SK-N-SH (cell line): ENCODE results near the gene IL6R. TPM values are rescaled to one million over a fixed set of nuclear protein-coding genes. Genes with fewer than 3 reads are reported as not detected.

Experiments used
- CTCF ChIA-PET: fragments of 300-600, 350-600 bp; formaldehyde crosslinking; extraction: SDS; loops from one replicate; lab custom pipeline; 2021; lab: Yijun Ruan, JAX
- POLR2A ChIA-PET: fragments of 350-600 bp; sonication (Branson Sonifier 250); formaldehyde crosslinking; extraction: SDS; loops from one replicate; lab custom pipeline; 2020; ENCODE audit warnings: antibody characterized with exemption, inconsistent platforms; lab: Yijun Ruan, JAX
- DNase-seq: peaks from one replicate; pipeline ENCODE4 v3.0.0; 2012
- H2AFZ ChIP-seq: fragments of 200-600 bp; sonication (generic); 2 replicates; pipeline ENCODE4 v1.8.1; 2016; ENCODE audit warnings: antibody characterized with exemption, mild to moderate bottlenecking, low read depth
- H3F3A ChIP-seq: fragments of 200-600 bp; sonication (generic); replicated peaks from 2 replicates; pipeline ENCODE3; 2016; ENCODE audit warnings: antibody characterized with exemption, mild to moderate bottlenecking; ENCODE audit not compliant: insufficient read depth
- H3K27ac ChIP-seq, 2 experiments: fragments of 200-500 bp in 1 of 2; fragments of 200-600 bp in 1 of 2; sonication (Bioruptor generic) in 1 of 2; sonication (generic), shearing (Covaris generic) in 1 of 2; 2 replicates each; pipeline versions ENCODE4 v1.5.1 to v1.6.1; 2014 to 2016; ENCODE audit warnings: low read depth in 2 of 2, inconsistent platforms in 1 of 2, low read length in 1 of 2, mild to moderate bottlenecking in 1 of 2, mixed read lengths in 1 of 2
- H3K27me3 ChIP-seq: fragments of 200-600 bp; sonication (generic), shearing (Covaris generic); 2 replicates; pipeline ENCODE4 v1.6.1; 2016; ENCODE audit warnings: mixed run types; ENCODE audit not compliant: insufficient read depth
- H3K36me3 ChIP-seq, 2 experiments: fragments of 200-500 bp in 1 of 2; fragments of 200-600 bp in 1 of 2; sonication (Bioruptor generic) in 1 of 2; sonication (generic) in 1 of 2; replicated peaks in 1 of 2; 2 replicates each; pipeline versions ENCODE3 to v1.5.1; 2014 to 2016; ENCODE audit warnings: low read length in 1 of 2, mild to moderate bottlenecking in 1 of 2; ENCODE audit not compliant: insufficient read depth in 2 of 2, control insufficient read depth in 1 of 2
- H3K4me1 ChIP-seq, 2 experiments: fragments of 200-500 bp in 1 of 2; fragments of 200-600 bp in 1 of 2; sonication (Bioruptor generic) in 1 of 2; sonication (generic), shearing (Covaris generic) in 1 of 2; 2 replicates each; pipeline versions ENCODE4 v1.5.1 to v1.6.1; 2014 to 2016; ENCODE audit warnings: low read depth in 1 of 2, low read length in 1 of 2, mixed run types in 1 of 2; ENCODE audit not compliant: insufficient read depth in 2 of 2, control insufficient read depth in 1 of 2
- H3K4me2 ChIP-seq: fragments of 200-600 bp; sonication (generic), shearing (Covaris generic); 2 replicates; pipeline ENCODE4 v1.6.1; 2017; ENCODE audit warnings: mixed run types
- H3K4me3 ChIP-seq, 2 experiments: fragments of 200-500 bp in 1 of 2; fragments of 200-600 bp in 1 of 2; sonication (Bioruptor generic) in 1 of 2; sonication (generic), shearing (Covaris generic) in 1 of 2; 2 replicates each; pipeline versions ENCODE4 v1.5.1 to v1.8.1; 2014 to 2016; ENCODE audit warnings: low read depth in 2 of 2, inconsistent platforms in 1 of 2, low read length in 1 of 2, mild to moderate bottlenecking in 1 of 2, mixed read lengths in 1 of 2, moderate library complexity in 1 of 2
- H3K79me2 ChIP-seq: fragments of 200-600 bp; sonication (generic); 2 replicates; pipeline ENCODE4 v1.8.1; 2017; ENCODE audit warnings: mild to moderate bottlenecking; ENCODE audit not compliant: insufficient read depth
- H3K9ac ChIP-seq: fragments of 200-600 bp; sonication (generic); 2 replicates; pipeline ENCODE4 v1.6.1; 2017; ENCODE audit warnings: mixed run types
- H3K9me2 ChIP-seq: fragments of 200-600 bp; sonication (generic); 2 replicates; pipeline ENCODE4 v1.6.1; 2017; ENCODE audit warnings: mixed run types
- H3K9me3 ChIP-seq: fragments of 200-600 bp; sonication (generic); 2 replicates; pipeline ENCODE4 v1.6.1; 2017; ENCODE audit warnings: mixed run types, mild to moderate bottlenecking, moderate library complexity
- H4K20me1 ChIP-seq: fragments of 200-600 bp; sonication (generic); 2 replicates; pipeline ENCODE4 v1.6.1; 2017; ENCODE audit warnings: mild to moderate bottlenecking, mixed run types; ENCODE audit not compliant: insufficient read depth
- CTCF ChIP-seq: fragments of 200-600 bp; sonication (generic); IDR thresholded peaks from 2 replicates; pipeline ENCODE4 v1.6.1; 2017; ENCODE audit warnings: antibody characterized with exemption, mild to moderate bottlenecking, moderate library complexity
- ELF1 ChIP-seq: IDR thresholded peaks from 2 replicates; pipeline ENCODE4 v1.4.0; 2012
- EP300 ChIP-seq, 2 experiments: IDR thresholded peaks; 2 replicates each; pipeline versions ENCODE4 v1.4.0 to v1.6.1; 2012; ENCODE audit warnings: borderline replicate concordance in 1 of 2, low read depth in 1 of 2, low read length in 1 of 2
- EZH2phosphoT487 ChIP-seq: fragments of 200-600 bp; sonication (generic); IDR thresholded peaks from 2 replicates; pipeline ENCODE4 v1.6.1; 2017; ENCODE audit warnings: low read depth, mixed run types, mild to moderate bottlenecking, antibody characterized with exemption, moderate library complexity, borderline replicate concordance
- FOSL2 ChIP-seq: IDR thresholded peaks from 2 replicates; pipeline ENCODE4 v1.4.0; 2012; ENCODE audit warnings: low read depth, mild to moderate bottlenecking, moderate library complexity, borderline replicate concordance
- GABPA ChIP-seq: IDR thresholded peaks from 2 replicates; pipeline ENCODE4 v1.4.0; 2012; ENCODE audit warnings: low read depth, mild to moderate bottlenecking
- GATA2 ChIP-seq: sonication (generic); formaldehyde crosslinking; IDR thresholded peaks from 2 replicates; pipeline ENCODE4 v1.5.0; 2020; ENCODE audit warnings: mild to moderate bottlenecking, missing genetic modification reagents
- IRF3 ChIP-seq: fragments of 150-350 bp; IDR thresholded peaks from 2 replicates; pipeline ENCODE4 v1.6.1; 2016; ENCODE audit warnings: mild to moderate bottlenecking, low read depth, low read length
- JUND ChIP-seq: IDR thresholded peaks from 2 replicates; pipeline ENCODE4 v1.4.0; 2012
- MEF2A ChIP-seq: IDR thresholded peaks from 2 replicates; pipeline ENCODE4 v1.4.0; 2012; ENCODE audit warnings: low read depth, borderline replicate concordance
- NFIC ChIP-seq: IDR thresholded peaks from 2 replicates; pipeline ENCODE4 v1.4.0; 2012; ENCODE audit warnings: borderline replicate concordance
- PBX3 ChIP-seq: IDR thresholded peaks from 2 replicates; pipeline ENCODE4; 2012
- RCOR1 ChIP-seq: fragments of 150-350 bp; IDR thresholded peaks from 2 replicates; pipeline ENCODE4 v1.6.1; 2017; ENCODE audit warnings: antibody characterized with exemption, low read length
- REST ChIP-seq: IDR thresholded peaks from 2 replicates; pipeline ENCODE4 v1.6.1; 2012; ENCODE audit warnings: mild to moderate bottlenecking, low read depth, low read length, moderate library complexity
- RXRA ChIP-seq: IDR thresholded peaks from 2 replicates; pipeline ENCODE4 v1.4.0; 2012; ENCODE audit warnings: low read depth, mild to moderate bottlenecking, borderline replicate concordance
- SIN3A ChIP-seq: IDR thresholded peaks from 2 replicates; pipeline ENCODE4 v1.6.1; 2012; ENCODE audit warnings: low read depth, mild to moderate bottlenecking, low read length, moderate library complexity, borderline replicate concordance
- TCF12 ChIP-seq: IDR thresholded peaks from 2 replicates; pipeline ENCODE4 v1.4.0; 2012
- TEAD4 ChIP-seq: IDR thresholded peaks from 2 replicates; pipeline ENCODE4 v1.4.0; 2012; ENCODE audit warnings: mild to moderate bottlenecking, borderline replicate concordance; ENCODE audit not compliant: insufficient read depth
- USF1 ChIP-seq: IDR thresholded peaks from 2 replicates; pipeline ENCODE4 v1.4.0; 2012; ENCODE audit warnings: low read depth, borderline replicate concordance
- ZBTB33 ChIP-seq: IDR thresholded peaks from 2 replicates; pipeline ENCODE4 v1.4.0; 2012; ENCODE audit warnings: low read depth, borderline replicate concordance
- WGBS: methylation state at CpG from one replicate; pipeline ENCODE4 v1.1.6; 2017; ENCODE audit warnings: low lambda C conversion rate; 5-methylcytosine and 5-hydroxymethylcytosine counted together
- polyA plus RNA-seq, 3 experiments: library from polyadenylated mRNA; depleted of rRNA; stranded (reverse); fragments of >200 nt; gene quantifications; 2 replicates each; pipeline ENCODE4 v1.2.3, GENCODE V29; 2012

IL6R gene
- polyA plus RNA-seq, 1 of the 3 experiments (the other 2 are of a cell fraction) = 2.8 TPM

GRCh38 chr1:154503898-154504297 is 98.8 kb downstream of the IL6R start:
- no peak overlapping the region for H3K4me2 ChIP-seq
- no peak overlapping the region for H3K27ac ChIP-seq
- ChIA-PET CTCF (interaction anchor here (1.2 to 1.8 kb wide), 3 partner anchors 23 to 43 kb away, joined by 3 to 5 read pairs (median 4); no protein-coding TSS in a partner anchor), POLR2A (no interaction called here)
- H3K4me1 ChIP-seq = no peaks in the 10 kb centered on the region
- 78% methylated on average over 5 of the region's 5 CpGs for WGBS
- no peaks in the 10 kb centered on the region for H3F3A ChIP-seq
- no peak overlapping the region for H3K4me3 ChIP-seq
- no peak overlapping the region for H2AFZ ChIP-seq
- no peaks in the 10 kb centered on the region for H3K9me2 ChIP-seq
- no peaks in the 10 kb centered on the region for H3K79me2 ChIP-seq
- H3K27me3 ChIP-seq = peaks cover 63% of the 10 kb centered on the region
- TF ChIP-seq USF1 = no peak
- no peak for TF ChIP-seq FOSL2
- no peak for TF ChIP-seq ZBTB33
- no peak for TF ChIP-seq EP300 (IDR thresholded peaks at IDR 0.05; ENCODE audit: borderline replicate concordance in 1 of 2, low read depth in 1 of 2, low read length in 1 of 2)
- no peak for TF ChIP-seq MEF2A
- no peak for TF ChIP-seq PBX3
- TF ChIP-seq TEAD4 = no peak
- TF ChIP-seq IRF3 = no peak
- no peak for TF ChIP-seq RCOR1
- TF ChIP-seq REST = no peak
- TF ChIP-seq ELF1 = no peak
- TF ChIP-seq GABPA = no peak
- no peak for TF ChIP-seq RXRA
- no peak for TF ChIP-seq JUND
- no peak for TF ChIP-seq SIN3A
- TF ChIP-seq EZH2phosphoT487 = no peak
- no peak for TF ChIP-seq NFIC
- no peak for TF ChIP-seq GATA2 (CRISPR knock-in tag)
- no peak for TF ChIP-seq TCF12
- no peak for TF ChIP-seq CTCF
- no peaks in the 10 kb centered on the region for H3K36me3 ChIP-seq
- no peak overlapping the region for H3K9ac ChIP-seq
- H3K9me3 ChIP-seq = no peaks in the 10 kb centered on the region
- DNase-seq = no peak
- no peaks in the 10 kb centered on the region for H4K20me1 ChIP-seq
